T-helper 2 cell (primary cell): Measurements from ENCODE around the gene THAP7.

ENCODE experiments used
- DNase-seq, 5 experiments: peaks; one replicate each; pipeline versions ENCODE4 v3.0.0 to v3.0.0-alpha.2; 2012 to 2022

The THAP7 gene

DNA sequence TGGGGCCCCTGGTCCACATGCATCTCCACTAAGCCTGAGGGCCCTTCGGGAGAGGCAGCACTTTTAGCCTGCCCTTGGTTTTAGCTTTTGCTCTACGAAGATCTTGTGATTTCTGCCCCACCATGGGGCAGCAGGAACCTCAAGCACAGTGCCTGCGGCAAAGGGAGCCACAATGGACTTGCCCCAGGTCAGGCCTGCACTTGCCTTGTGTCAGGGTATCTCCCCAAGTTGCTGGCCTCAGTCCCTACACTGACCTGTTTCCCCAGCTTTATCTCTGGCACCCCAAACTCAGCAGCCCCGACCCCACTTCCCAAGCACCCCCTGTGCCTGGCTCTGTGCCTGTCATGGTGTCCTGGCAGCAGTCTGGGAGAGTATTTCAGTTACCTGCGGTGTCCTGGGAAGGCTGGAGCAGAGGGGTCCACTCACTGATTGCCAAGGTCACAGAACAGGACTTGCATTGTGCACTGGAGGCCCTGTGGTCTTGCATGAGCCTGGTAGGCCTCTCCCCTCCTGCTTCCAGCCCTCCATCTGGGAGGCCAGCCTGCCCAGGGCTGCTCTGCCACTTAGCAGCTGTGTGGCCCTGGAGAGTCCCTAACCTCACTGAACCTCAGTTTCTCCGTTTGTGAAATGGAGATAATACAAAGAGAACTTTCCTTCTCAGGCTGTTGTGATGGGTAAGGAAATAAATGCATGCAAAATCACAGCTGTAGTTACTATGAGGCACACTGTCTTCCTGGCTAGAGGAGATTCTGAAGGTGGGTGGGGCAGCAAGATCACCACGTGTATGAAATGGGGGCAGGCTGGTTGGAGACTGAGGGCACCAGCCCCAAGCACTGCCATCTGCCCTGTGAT is 38.5 kb downstream of the THAP7 start:
- DNase-seq: no peak

DNA sequence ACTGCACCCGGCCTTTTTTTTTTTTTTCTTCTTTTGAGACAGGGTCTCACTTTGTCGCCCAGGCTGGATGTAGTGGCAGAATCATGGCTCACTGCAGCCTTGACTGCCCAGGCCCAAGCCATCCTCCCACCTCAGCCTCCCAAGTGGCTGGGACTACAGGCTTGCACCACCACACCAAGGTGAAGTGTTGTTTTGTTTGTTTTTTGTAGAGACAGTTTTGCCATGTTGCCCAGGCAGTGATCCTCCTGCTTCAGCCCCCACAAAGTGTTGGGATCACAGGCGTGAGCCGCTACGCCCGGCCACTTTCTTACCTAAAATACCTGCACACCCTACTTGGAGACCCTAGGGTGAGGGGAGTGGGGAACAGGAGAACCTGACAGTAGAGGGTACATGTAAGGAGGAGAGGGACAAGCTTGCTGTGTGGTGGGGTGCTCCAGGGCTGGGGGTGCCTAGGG is 39.4 kb downstream of the THAP7 start:
- DNase-seq: no peak

GRCh38 chr22:20960609-20961008 is 41.3 kb downstream of the THAP7 start:
- DNase-seq: no peak

- DNase-seq: no peak
These were observed 42.1 kb downstream of the THAP7 start for GRCh38 chr22:20959578-20960461.

DNA sequence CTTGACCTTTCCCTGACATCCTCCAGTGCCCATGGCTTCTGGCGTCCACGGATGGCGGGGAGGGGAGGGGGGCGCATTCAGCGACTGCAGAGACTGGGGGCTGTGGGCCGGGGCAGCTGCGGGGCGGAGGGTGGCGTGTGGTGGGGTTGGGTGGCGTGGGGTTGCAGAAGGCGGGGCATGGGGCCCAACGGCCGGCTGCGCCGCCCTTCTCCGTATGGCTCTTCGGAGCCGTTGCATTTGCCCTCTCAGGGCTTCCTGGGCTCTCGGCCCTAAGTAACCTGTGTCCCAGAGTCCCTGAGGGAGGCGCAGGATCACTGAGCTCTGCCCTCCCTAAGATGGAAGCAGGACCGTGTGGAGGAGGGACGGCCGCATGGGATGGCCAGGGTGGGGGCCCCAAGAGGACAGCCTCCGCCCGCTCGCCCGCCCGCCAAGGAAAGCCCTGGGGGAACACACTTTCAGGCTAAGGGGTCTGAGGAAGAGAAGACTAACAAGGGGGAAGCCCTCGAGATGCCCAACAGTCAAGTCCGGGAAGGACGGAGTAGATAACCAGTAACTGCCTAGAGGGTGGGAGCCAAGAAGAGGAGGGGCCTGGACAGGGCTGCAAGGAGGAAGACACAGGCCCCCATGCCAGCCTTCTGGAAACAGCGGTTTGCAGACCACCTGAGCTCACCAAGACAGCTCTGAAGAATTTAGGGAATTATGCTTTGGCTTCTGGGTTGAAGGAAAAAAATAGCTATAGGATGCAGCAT is 44.1 kb downstream of the THAP7 start:
- no peak for DNase-seq

GRCh38 chr22:20957102-20957682 is 44.7 kb downstream of the THAP7 start:
- no peak for DNase-seq

- no peak for DNase-seq
These were observed 45.4 kb downstream of the THAP7 start for GRCh38 chr22:20956258-20957101.

- no peak for DNase-seq
These were observed 46.4 kb downstream of the THAP7 start for GRCh38 chr22:20955548-20955947.

DNA sequence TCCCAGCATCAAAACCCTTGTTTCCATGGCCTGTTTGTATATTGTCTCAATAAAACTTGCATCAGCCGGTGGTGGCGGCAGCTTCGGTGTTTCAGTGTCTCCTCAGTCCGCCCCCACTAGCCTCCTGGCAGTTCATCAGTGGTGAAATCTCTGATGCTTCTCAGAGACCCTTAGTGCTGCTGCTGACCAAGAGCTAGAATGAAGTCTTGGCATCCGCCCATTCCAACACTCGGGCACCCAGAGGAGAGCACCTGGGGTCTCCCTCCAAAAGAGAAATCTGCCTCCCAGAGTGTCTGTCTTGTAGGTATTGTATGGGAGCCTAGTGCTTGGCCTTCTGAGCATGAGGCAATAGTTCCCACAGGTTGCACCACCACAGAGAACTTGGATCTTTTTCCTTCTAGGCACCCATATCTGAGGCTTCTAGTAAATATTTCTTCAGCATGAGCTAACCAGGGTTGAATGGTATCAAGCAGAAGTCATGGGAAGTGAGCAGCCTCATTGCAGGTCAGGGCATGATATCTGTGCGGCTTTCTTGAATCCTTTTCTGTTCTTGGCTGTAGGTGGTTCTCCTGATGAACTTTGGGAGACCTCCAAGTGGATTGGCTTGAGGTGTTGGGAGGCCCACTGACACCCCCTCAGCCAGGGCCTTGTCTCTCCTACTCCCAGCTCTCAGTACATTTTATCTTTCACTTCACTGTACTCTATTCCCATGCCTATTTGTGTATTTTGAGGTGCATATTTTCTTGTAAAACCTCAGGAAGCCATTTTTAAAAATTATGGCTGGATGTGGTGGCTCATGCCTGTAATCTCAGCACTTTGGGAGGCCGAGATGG is 48.0 kb downstream of the THAP7 start:
- no peak for DNase-seq

DNA sequence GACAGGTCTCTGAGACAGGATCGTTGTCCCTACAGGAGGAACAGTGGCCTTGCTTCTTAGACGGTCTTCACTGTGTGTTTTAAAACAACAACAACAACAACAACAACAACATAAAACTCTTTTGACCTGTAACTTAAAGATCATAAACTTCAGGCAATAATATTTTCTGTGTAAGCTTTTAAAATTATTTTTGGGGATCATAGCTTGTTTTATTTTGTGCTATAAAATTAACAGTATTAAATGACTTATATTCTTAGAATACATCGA is 48.6 kb downstream of the THAP7 start:
- no peak for DNase-seq

DNA sequence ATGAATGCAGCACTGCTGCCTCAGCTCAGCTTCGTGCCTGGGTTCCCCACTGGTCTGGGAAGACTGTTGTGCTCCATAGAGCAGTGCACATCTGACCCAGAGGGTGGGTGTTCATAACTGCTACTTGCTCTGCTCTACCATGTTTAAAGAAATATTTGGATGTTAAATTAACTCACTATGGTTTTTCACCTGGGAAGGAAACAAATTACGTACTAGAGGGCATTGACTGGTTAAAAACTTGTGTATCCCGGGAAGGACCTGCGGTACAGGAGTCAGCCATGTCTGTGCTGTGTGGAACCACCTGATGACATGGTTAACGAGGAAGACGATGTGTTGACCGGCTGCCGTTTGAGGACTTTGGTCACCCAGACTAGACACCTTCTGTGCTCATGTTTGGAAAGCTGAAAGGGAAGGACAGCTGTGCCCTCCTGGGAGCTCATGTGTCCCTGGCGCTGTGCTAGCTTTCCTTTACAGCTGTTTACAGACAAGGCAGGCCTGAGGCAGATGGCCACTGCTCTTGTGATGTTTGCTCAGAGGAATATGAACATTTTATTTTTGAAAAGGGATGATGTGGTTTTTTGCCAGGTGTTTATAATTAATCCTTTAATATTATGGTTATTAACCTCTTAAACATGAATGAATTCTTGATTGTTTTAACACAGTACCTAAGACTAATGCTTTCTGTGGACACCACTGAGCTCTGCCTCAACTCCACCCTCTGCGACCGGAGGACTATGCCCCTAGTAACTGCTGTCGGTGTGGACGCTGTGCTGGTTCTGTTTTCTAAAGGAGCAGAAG is 49.2 kb downstream of the THAP7 start:
- no peak for DNase-seq

GRCh38 chr22:20951932-20952380 is 50.0 kb downstream of the THAP7 start:
- no peak for DNase-seq

- no peak for DNase-seq
These were observed 50.6 kb downstream of the THAP7 start for GRCh38 chr22:20951151-20951931.

- no peak for DNase-seq
These were observed 52.2 kb downstream of the THAP7 start for GRCh38 chr22:20949698-20950183.
